Esophagus muscularis mucosa (tissue), 4 donors: Measurements from ENCODE around the gene GNG12. TPM values are rescaled to one million over a fixed set of nuclear protein-coding genes. Genes with fewer than 3 reads are reported as not detected.
A peak's percentile ranks its signal among the peaks of the same experiment; 100 is the strongest.
"Not testable (repeated sequence)": the region's sequence is repeated elsewhere in the genome, so short reads cannot be mapped to it uniquely, and the experiment has no call there.

Source experiments
- DNase-seq: peaks from one replicate; pipeline ENCODE4 v3.0.0-alpha.2; 2017; ENCODE audit errors: extremely low spot score
- H3K27ac ChIP-seq, 4 donors: fragments of 200-600 bp; sonication (generic); replicated peaks in 1 of 4; 1 replicate in 3 of 4; 2 replicates in 1 of 4; pipeline ENCODE4 v1.5.1; 2016 to 2019; ENCODE audit warnings: mild to moderate bottlenecking in 1 of 4
- H3K27me3 ChIP-seq, 4 donors: fragments of 200-600 bp; sonication (generic); one replicate each; pipeline versions ENCODE4 v1.5.1 to v1.6.0; 2016 to 2019
- H3K36me3 ChIP-seq, 4 donors: fragments of 200-600 bp; sonication (generic); one replicate each; pipeline ENCODE4 v1.5.1; 2016 to 2019
- H3K4me1 ChIP-seq, 4 donors: fragments of 200-600 bp; sonication (generic); one replicate each; pipeline ENCODE4 v1.5.1; 2016 to 2019
- H3K4me3 ChIP-seq, 4 donors: fragments of 200-600 bp; sonication (generic); 1 replicate in 2 of 4; 2 replicates in 2 of 4; pipeline ENCODE4 v1.5.1; 2016 to 2019; ENCODE audit warnings: mild to moderate bottlenecking in 4 of 4, moderate library complexity in 1 of 4
- H3K9me3 ChIP-seq, 4 donors: fragments of 200-600 bp; sonication (generic); 1 replicate in 3 of 4; 2 replicates in 1 of 4; pipeline ENCODE4 v1.5.1; 2016 to 2019
- EP300 ChIP-seq: sonication (generic); formaldehyde crosslinking; IDR thresholded peaks from one replicate; pipeline ENCODE4 v1.6.1; 2017; ENCODE audit warnings: antibody characterized with exemption
- POLR2A ChIP-seq: fragments of 450-650 bp; IDR thresholded peaks from one replicate; pipeline ENCODE4 v1.6.1; 2017; ENCODE audit warnings: antibody characterized with exemption, moderate library complexity, mild to moderate bottlenecking, low read depth
- POLR2AphosphoS5 ChIP-seq, 2 donors: sonication (generic); formaldehyde crosslinking; IDR thresholded peaks; one replicate each; pipeline ENCODE4 v1.6.1; 2017; ENCODE audit warnings: antibody characterized with exemption in 2 of 2
- WGBS: methylation state at CpG from one replicate; pipeline ENCODE4 v1.1.5; 2018; 5-methylcytosine and 5-hydroxymethylcytosine counted together
- intact Hi-C: fragments of 100-400 bp; cut with DNase I; formaldehyde crosslinking; loops from one replicate; pipeline ENCODE4 v1.15.1; 2023
- total RNA-seq, 4 donors: library from RNA; depleted of rRNA; stranded (reverse); fragments of >200 nt; gene quantifications; one replicate each; pipeline versions ENCODE4 v1.1.0 to v1.2.1, GENCODE V29; 2016
- TF ChIP-seq, protein P1 (sequence below), 3 experiments: fragments of 200-600 bp in 2 of 3; fragments of 450-650 bp in 1 of 3; sonication (generic) in 2 of 3; IDR thresholded peaks; one replicate each; pipeline ENCODE4 v1.5.1; 2017 to 2019; ENCODE audit warnings: antibody characterized with exemption in 3 of 3, mild to moderate bottlenecking in 2 of 3, moderate library complexity in 1 of 3

Gene GNG12
- total RNA-seq, 4 donors from 2014 or later: 108 to 118 (median 111) TPM

DNA sequence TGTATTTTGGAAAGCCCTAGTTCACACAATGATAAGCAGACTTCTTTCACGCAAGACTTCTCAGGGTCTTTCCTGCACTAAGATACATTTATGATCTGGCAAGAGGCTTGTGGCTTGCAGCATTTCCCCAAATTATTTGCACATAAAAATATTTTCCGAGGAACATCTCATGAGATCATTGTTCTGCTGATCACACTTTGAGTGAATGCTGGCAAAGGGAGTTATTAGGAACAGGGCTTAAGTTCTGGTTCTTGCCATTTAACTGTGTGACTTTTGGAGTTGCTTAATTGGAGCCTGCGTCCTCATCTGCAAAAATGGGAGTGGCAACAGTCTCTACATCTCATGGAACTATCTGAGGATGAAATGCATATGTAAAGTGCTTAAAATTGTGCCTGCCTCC lies 98.1 kb downstream of the GNG12 start:
- H3K36me3 ChIP-seq: no peaks in the 10 kb centered on the region
- 57% methylated on average over 3 of the region's 3 CpGs for WGBS
- DNase-seq: no peak
- H3K4me3 ChIP-seq: no peak overlapping the region
- intact Hi-C loops: no loop called here
- H3K4me1 ChIP-seq: peaks cover 43 to 59% (median 55%) of the 10 kb centered on the region in 4 donors
- no peak for TF ChIP-seq EP300
- TF ChIP-seq POLR2AphosphoS5 (IDR thresholded peaks at IDR 0.05): no peak
- TF ChIP-seq POLR2A: no peak
- TF ChIP-seq, protein P1, sequence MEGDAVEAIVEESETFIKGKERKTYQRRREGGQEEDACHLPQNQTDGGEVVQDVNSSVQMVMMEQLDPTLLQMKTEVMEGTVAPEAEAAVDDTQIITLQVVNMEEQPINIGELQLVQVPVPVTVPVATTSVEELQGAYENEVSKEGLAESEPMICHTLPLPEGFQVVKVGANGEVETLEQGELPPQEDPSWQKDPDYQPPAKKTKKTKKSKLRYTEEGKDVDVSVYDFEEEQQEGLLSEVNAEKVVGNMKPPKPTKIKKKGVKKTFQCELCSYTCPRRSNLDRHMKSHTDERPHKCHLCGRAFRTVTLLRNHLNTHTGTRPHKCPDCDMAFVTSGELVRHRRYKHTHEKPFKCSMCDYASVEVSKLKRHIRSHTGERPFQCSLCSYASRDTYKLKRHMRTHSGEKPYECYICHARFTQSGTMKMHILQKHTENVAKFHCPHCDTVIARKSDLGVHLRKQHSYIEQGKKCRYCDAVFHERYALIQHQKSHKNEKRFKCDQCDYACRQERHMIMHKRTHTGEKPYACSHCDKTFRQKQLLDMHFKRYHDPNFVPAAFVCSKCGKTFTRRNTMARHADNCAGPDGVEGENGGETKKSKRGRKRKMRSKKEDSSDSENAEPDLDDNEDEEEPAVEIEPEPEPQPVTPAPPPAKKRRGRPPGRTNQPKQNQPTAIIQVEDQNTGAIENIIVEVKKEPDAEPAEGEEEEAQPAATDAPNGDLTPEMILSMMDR (IDR thresholded peaks at IDR 0.05): no peak
- H3K9me3 ChIP-seq: no peaks in the 10 kb centered on the region
- H3K27ac ChIP-seq: peak overlapping the region; percentile 56 to 74 (median 66)
- H3K27me3 ChIP-seq: no peaks in the 10 kb centered on the region

DNA sequence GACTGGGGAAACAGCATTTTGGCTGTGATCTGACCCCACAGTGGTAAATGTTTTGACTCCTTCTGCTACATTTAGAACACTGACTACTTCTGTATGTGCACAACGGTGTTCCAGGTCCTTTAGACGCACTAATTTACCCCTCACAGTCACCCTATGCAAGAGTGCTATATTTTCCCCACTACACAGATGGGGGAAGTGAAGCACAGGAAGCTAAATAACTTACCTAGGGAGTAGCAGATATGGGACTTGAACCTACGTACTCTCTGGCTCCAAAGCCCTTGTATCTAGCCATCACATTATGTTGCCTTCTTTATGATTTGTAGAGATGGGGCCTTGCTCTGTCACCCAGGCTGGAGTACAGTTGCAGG lies 99.0 kb downstream of the GNG12 start:
- WGBS: 83% methylated on average over 3 of the region's 3 CpGs
- no peak for DNase-seq
- TF ChIP-seq EP300 (no peak), POLR2A (no peak), POLR2AphosphoS5 (IDR thresholded peaks at IDR 0.05) (no peak)
- TF ChIP-seq, protein P1 (IDR thresholded peaks at IDR 0.05): no peak
- intact Hi-C loops: no loop called here
- no peaks in the 10 kb centered on the region for H3K36me3 ChIP-seq
- H3K27me3 ChIP-seq: no peaks in the 10 kb centered on the region
- H3K4me1 ChIP-seq: peaks cover 43 to 58% (median 55%) of the 10 kb centered on the region in 4 donors
- no peak overlapping the region for H3K4me3 ChIP-seq
- no peak overlapping the region for H3K27ac ChIP-seq
- no peaks in the 10 kb centered on the region for H3K9me3 ChIP-seq

- Histone ChIP-seq H3K36me3 (no peaks in the 10 kb centered on the region), H3K4me3 (no peak overlapping the region), H3K27ac (no peak overlapping the region), H3K4me1 (peaks cover 43 to 57% (median 54%) of the 10 kb centered on the region in 4 donors), H3K9me3 (no peaks in the 10 kb centered on the region), H3K27me3 (no peaks in the 10 kb centered on the region)
- intact Hi-C loops: no loop called here
- no peak for DNase-seq
- 56% methylated on average over 4 of the region's 4 CpGs for WGBS
- no peak for TF ChIP-seq POLR2A
Measured at GRCh38 chr1:67733681-67734322, 99.5 kb downstream of the GNG12 start.

DNA sequence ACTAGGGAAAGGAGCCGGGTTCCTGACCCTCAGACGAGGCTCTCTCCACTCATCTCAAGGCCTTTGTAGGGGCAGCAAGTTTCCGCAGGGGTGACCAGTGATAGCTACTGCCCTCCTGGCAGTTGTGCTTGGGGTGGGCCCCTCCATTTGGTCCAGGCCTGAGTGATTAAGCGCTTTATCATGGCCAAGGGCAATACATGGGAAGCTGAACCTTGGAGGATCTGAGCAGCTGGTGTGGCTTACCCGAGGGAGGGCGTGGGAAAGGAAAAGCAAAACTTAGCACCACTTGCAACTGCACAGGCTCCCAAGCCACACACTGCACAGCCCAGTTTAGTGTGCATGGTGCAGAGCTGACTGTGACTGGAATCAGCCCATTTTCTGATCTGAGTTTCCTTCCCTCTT lies 100.5 kb downstream of the GNG12 start:
- DNase-seq: no peak
- no peak overlapping the region for H3K27ac ChIP-seq
- no peaks in the 10 kb centered on the region for H3K9me3 ChIP-seq
- H3K4me1 ChIP-seq: peaks cover 43 to 55% (median 53%) of the 10 kb centered on the region in 4 donors
- H3K4me3 ChIP-seq: no peak overlapping the region
- H3K27me3 ChIP-seq: no peaks in the 10 kb centered on the region
- intact Hi-C loops: no loop called here
- peaks cover 0 to 6% (median 0%) of the 10 kb centered on the region in 4 donors for H3K36me3 ChIP-seq
- TF ChIP-seq POLR2AphosphoS5 (IDR thresholded peaks at IDR 0.05) (no peak), EP300 (no peak), POLR2A (no peak)
- TF ChIP-seq, protein P1 (IDR thresholded peaks at IDR 0.05): no peak
- WGBS: 80% methylated on average over 6 of the region's 6 CpGs

GRCh38 chr1:67731322-67731721 lies 101.9 kb downstream of the GNG12 start:
- no peak overlapping the region for H3K27ac ChIP-seq
- DNase-seq: no peak
- intact Hi-C loops: no loop called here
- H3K4me1 ChIP-seq: peaks cover 36 to 44% (median 42%) of the 10 kb centered on the region in 4 donors
- no peaks in the 10 kb centered on the region for H3K27me3 ChIP-seq
- H3K9me3 ChIP-seq: no peaks in the 10 kb centered on the region
- H3K4me3 ChIP-seq: no peak overlapping the region
- no peak for TF ChIP-seq POLR2A
- TF ChIP-seq EP300: no peak
- WGBS: 89% methylated on average over 2 of the region's 2 CpGs
- H3K36me3 ChIP-seq: peaks cover 0 to 6% (median 0%) of the 10 kb centered on the region in 4 donors

DNA sequence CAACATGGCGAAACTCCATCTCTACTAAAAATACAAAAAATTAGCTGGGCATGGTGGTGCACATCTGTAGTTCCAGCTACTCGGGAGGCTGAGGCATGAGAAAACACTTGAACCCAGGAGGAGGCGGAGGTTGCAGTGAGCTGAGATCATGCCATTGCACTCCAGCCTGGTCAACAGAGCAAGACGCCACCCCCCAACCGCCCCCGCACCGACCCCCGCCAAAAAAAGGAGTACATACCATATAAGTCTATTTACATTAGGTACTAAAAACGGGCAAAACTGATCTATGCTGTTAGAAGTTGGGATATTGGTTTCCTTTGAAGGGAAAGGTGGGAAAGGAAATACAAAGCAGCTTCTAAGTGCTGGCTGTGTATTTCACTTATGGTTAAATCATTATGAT lies 103.0 kb downstream of the GNG12 start:
- H3K36me3 ChIP-seq, DNase-seq, H3K27ac ChIP-seq, intact Hi-C loops, H3K27me3 ChIP-seq, H3K9me3 ChIP-seq, H3K4me3 ChIP-seq: not testable (repeated sequence)
- H3K4me1 ChIP-seq: peaks cover 33 to 44% (median 41%) of the 10 kb centered on the region in 4 donors
- WGBS: 88% methylated on average over 9 of the region's 9 CpGs
